ENCODE data around the gene CLCNKA.

DNA sequence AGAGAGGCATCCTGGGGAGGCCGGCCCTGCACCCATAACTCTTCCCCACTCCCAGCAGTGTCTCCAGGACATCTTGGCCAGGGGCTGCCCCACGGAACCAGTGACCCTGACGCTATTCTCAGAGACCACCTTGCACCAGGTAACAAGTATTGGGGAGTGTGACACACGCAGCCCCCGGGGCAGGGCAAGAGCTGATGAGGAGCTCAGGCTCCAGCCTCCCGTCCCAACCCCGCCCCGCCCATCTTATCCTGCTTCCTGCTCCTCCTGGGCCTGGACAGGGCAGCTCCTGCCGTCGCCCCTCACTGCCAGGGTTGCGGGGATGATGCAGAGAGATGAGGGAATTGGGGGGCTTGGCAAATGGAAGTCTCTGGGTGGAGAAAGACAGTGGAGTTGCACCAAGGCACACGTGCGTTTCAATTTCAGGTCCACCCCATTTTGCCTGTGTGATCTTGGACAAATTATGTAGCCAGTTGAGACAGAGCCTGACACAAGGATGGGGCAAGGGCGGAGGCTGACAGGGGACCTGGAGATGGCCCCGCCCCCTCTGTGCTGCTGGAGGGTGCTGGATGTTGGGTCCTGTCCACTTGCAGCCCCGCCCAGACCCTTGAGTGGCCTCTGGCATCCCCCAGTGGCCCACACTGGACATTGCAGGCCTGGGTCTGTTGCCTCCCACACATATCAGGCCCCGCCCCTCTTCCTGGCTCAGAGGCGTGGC, 10.7 kb downstream of the CLCNKA start:
- TF ChIP-seq, protein P1, sequence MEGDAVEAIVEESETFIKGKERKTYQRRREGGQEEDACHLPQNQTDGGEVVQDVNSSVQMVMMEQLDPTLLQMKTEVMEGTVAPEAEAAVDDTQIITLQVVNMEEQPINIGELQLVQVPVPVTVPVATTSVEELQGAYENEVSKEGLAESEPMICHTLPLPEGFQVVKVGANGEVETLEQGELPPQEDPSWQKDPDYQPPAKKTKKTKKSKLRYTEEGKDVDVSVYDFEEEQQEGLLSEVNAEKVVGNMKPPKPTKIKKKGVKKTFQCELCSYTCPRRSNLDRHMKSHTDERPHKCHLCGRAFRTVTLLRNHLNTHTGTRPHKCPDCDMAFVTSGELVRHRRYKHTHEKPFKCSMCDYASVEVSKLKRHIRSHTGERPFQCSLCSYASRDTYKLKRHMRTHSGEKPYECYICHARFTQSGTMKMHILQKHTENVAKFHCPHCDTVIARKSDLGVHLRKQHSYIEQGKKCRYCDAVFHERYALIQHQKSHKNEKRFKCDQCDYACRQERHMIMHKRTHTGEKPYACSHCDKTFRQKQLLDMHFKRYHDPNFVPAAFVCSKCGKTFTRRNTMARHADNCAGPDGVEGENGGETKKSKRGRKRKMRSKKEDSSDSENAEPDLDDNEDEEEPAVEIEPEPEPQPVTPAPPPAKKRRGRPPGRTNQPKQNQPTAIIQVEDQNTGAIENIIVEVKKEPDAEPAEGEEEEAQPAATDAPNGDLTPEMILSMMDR (IDR thresholded peaks at IDR 0.05; ENCODE audit: low read depth, low read length, missing input control): peak; percentile 98
- TF ChIP-seq MAX (IDR thresholded peaks at IDR 0.05): no peak
- TF ChIP-seq TAF1 (conservative IDR thresholded peaks at IDR 0.05): no peak
- TF ChIP-seq, protein P2, sequence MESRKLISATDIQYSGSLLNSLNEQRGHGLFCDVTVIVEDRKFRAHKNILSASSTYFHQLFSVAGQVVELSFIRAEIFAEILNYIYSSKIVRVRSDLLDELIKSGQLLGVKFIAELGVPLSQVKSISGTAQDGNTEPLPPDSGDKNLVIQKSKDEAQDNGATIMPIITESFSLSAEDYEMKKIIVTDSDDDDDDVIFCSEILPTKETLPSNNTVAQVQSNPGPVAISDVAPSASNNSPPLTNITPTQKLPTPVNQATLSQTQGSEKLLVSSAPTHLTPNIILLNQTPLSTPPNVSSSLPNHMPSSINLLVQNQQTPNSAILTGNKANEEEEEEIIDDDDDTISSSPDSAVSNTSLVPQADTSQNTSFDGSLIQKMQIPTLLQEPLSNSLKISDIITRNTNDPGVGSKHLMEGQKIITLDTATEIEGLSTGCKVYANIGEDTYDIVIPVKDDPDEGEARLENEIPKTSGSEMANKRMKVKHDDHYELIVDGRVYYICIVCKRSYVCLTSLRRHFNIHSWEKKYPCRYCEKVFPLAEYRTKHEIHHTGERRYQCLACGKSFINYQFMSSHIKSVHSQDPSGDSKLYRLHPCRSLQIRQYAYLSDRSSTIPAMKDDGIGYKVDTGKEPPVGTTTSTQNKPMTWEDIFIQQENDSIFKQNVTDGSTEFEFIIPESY (IDR thresholded peaks at IDR 0.05): no peak
- TF ChIP-seq, protein P3, sequence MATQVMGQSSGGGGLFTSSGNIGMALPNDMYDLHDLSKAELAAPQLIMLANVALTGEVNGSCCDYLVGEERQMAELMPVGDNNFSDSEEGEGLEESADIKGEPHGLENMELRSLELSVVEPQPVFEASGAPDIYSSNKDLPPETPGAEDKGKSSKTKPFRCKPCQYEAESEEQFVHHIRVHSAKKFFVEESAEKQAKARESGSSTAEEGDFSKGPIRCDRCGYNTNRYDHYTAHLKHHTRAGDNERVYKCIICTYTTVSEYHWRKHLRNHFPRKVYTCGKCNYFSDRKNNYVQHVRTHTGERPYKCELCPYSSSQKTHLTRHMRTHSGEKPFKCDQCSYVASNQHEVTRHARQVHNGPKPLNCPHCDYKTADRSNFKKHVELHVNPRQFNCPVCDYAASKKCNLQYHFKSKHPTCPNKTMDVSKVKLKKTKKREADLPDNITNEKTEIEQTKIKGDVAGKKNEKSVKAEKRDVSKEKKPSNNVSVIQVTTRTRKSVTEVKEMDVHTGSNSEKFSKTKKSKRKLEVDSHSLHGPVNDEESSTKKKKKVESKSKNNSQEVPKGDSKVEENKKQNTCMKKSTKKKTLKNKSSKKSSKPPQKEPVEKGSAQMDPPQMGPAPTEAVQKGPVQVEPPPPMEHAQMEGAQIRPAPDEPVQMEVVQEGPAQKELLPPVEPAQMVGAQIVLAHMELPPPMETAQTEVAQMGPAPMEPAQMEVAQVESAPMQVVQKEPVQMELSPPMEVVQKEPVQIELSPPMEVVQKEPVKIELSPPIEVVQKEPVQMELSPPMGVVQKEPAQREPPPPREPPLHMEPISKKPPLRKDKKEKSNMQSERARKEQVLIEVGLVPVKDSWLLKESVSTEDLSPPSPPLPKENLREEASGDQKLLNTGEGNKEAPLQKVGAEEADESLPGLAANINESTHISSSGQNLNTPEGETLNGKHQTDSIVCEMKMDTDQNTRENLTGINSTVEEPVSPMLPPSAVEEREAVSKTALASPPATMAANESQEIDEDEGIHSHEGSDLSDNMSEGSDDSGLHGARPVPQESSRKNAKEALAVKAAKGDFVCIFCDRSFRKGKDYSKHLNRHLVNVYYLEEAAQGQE (IDR thresholded peaks at IDR 0.05): no peak
- TF ChIP-seq JUND (IDR thresholded peaks at IDR 0.05): no peak
- no peak for TF ChIP-seq ATF3 (IDR thresholded peaks at IDR 0.05)
- TF ChIP-seq HNF4A (conservative IDR thresholded peaks at IDR 0.05): peak in 1 of 2 donors; percentile 10
- TF ChIP-seq YY1 (IDR thresholded peaks at IDR 0.05): no peak
- no peak for TF ChIP-seq EGR1 (IDR thresholded peaks at IDR 0.05; ENCODE audit: low read depth in 2 of 2)
- TF ChIP-seq RXRA (IDR thresholded peaks at IDR 0.05): no peak
- TF ChIP-seq FOXA1 (IDR thresholded peaks at IDR 0.05): no peak
- no peak for TF ChIP-seq GABPA (IDR thresholded peaks at IDR 0.05 in 1 of 2, conservative IDR thresholded peaks at IDR 0.05 in 1 of 2)
